GM13977 (cell line): Measurements from ENCODE around the gene ATOSA.
A peak's percentile ranks its signal among the peaks of the same experiment; 100 is the strongest.

Experiments used
- DNase-seq: peaks from one replicate; pipeline ENCODE4 v3.0.0; 2012; ENCODE audit warnings: low spot score
- CTCF ChIP-seq: IDR thresholded peaks from 2 replicates; pipeline ENCODE4 v1.5.1; 2012; ENCODE audit warnings: mild to moderate bottlenecking, control low read depth; ENCODE audit not compliant: insufficient read depth; ENCODE audit errors: extremely low read depth, missing control alignments
- in situ Hi-C: fragments of 300-500 bp; cut with MboI; formaldehyde crosslinking; loops from one replicate; pipeline ENCODE4 v1.12.0; 2022; ENCODE audit warnings: low sequenced_read_pairs, low pct_unique_long_range_greater_than_20kb, mixed read lengths, inconsistent platforms; ENCODE audit not compliant: unreplicated experiment

The ATOSA gene

GRCh38 chr15:52679232-52680040 lies at the start of gene ATOSA:
ATOSA (minus strand) TSS chr15:52679388; CDS start chr15:52678021, 1,367 bp downstream.
- DNase-seq = peak; percentile 91
- no peak for TF ChIP-seq CTCF
- in situ Hi-C loops = no loop called here

GRCh38 chr15:52728899-52729298 lies 49.7 kb upstream of the ATOSA start:
- in situ Hi-C loops = no loop called here
- no peak for DNase-seq
- no peak for TF ChIP-seq CTCF

GRCh38 chr15:52727815-52728214 lies 48.6 kb upstream of the ATOSA start:
- DNase-seq = no peak
- TF ChIP-seq CTCF = no peak
- in situ Hi-C loops = no loop called here

- in situ Hi-C loops = no loop called here
- TF ChIP-seq CTCF = no peak
- no peak for DNase-seq
Measured at GRCh38 chr15:52726195-52726594, 47.0 kb upstream of the ATOSA start.

GRCh38 chr15:52718551-52718950 lies 39.4 kb upstream of the ATOSA start:
- DNase-seq = no peak
- in situ Hi-C loops = no loop called here
- TF ChIP-seq CTCF = no peak

GRCh38 chr15:52717924-52718323 lies 38.7 kb upstream of the ATOSA start:
- in situ Hi-C loops = no loop called here
- no peak for TF ChIP-seq CTCF
- no peak for DNase-seq

- no peak for DNase-seq
- no peak for TF ChIP-seq CTCF
- in situ Hi-C loops = no loop called here
Measured at GRCh38 chr15:52717481-52717880, 38.3 kb upstream of the ATOSA start.
